ENCODE results near the gene BTBD1.
"Not testable (repeated sequence)": the region's sequence is repeated elsewhere in the genome, so short reads cannot be mapped to it uniquely, and the experiment has no call there.

The BTBD1 gene

DNA sequence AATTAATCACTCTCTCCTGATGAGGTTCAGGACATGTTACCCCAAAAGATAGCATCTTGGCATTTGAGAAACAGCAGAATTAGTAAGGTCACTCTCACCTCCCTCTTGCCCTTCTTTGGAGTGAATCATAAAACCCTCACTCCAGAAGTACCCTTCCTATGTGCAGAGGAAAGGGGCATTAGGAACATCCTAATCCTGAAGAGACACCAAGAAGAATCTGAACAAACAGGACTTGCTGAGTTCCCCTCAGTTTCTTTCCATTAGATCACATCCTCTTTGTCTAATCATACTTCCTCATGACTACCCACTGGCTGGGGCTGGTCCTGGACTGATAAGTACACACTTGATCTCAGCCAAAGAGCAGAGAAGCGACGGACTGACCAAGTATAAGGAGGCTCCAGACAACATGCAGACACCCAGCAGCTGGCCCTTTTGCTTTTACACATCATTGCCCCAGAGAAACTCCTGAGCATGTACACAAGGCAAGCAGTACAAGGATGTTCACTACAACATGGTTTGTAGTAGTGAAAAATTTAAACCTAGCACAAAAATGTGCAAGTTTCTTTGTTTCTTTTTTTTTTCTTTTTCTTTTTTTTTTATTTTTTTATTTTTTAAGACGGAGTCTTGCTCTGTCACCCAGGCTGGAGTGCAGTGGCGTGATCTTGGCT lies 25.4 kb upstream of the BTBD1 start:
- H2AFZ ChIP-seq (ENCODE audit: low read depth, low read length), result peak overlapping the region; percentile 53
- DNase-seq, result peak; percentile 67
- no peaks in the 10 kb centered on the region for H3K4me1 ChIP-seq (ENCODE audit: control insufficient read depth, insufficient read depth, low read depth, low read length)
- WGBS, result 63% methylated on average over 2 of the region's 4 CpGs
- no peak overlapping the region for H2AK5ac ChIP-seq (ENCODE audit: low read length, severe bottlenecking)
- no peak overlapping the region for H4K8ac ChIP-seq (ENCODE audit: low read length)
- H2BK12ac ChIP-seq (ENCODE audit: low read length in 2 of 2), result no peak overlapping the region
- no peak overlapping the region for H4K91ac ChIP-seq (ENCODE audit: low read length)
- no peak overlapping the region for H3K9ac ChIP-seq (ENCODE audit: low read length)
- no peak overlapping the region for H3K18ac ChIP-seq (ENCODE audit: low read depth in 1 of 2, low read length in 2 of 2)
- no peak overlapping the region for H3K4ac ChIP-seq (ENCODE audit: low read depth in 1 of 2, low read length in 2 of 2)
- H3K27me3 ChIP-seq (ENCODE audit: control insufficient read depth in 1 of 2, insufficient read depth in 1 of 2, low read length in 2 of 2), result peaks cover 12 to 15% of the 10 kb centered on the region in 2 experiments
- H3K23ac ChIP-seq (ENCODE audit: low read length in 2 of 2), result no peak overlapping the region
- H2BK5ac ChIP-seq (ENCODE audit: low read depth, low read length, poor library complexity, severe bottlenecking), result no peak overlapping the region
- no peak overlapping the region for H2BK15ac ChIP-seq (ENCODE audit: low read depth, poor library complexity, severe bottlenecking)
- H3K36me3 ChIP-seq (ENCODE audit: control insufficient read depth in 1 of 2, insufficient read depth in 2 of 2, low read depth in 1 of 2, low read length in 2 of 2), result no peaks in the 10 kb centered on the region
- peaks cover 1% of the 10 kb centered on the region for H3K9me3 ChIP-seq (ENCODE audit: control insufficient read depth, low read length)
- no peak overlapping the region for H3K4me3 ChIP-seq (ENCODE audit: insufficient read depth in 1 of 2, low read depth in 1 of 2, low read length in 2 of 2)
- H3K14ac ChIP-seq (ENCODE audit: low read length in 2 of 2), result no peak overlapping the region
- no peaks in the 10 kb centered on the region for H3K79me1 ChIP-seq (replicated peaks; ENCODE audit: low read length, poor library complexity, severe bottlenecking)
- H2BK120ac ChIP-seq (ENCODE audit: low read depth, low read length), result no peak overlapping the region
- no peak overlapping the region for H3K4me2 ChIP-seq (ENCODE audit: low read length, poor library complexity, severe bottlenecking)
- H3K27ac ChIP-seq (ENCODE audit: low read length, poor library complexity, severe bottlenecking), result no peak overlapping the region

DNA sequence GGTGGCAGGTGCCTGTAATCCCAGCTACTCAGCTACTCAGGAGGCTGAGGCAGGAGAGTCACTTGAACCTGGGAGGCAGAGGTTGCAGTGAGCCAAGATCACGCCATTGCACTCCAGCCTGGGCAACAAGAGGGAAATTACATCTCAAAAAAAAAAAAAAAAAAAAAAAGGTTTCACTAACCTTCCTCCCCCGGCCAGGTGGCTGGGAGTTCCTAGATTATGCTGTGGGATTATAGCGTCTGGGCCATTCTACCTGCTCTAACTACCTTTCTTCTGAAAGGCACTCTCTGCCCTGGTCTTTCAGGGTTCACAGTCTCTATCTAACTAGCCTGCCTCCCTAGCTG lies 24.9 kb upstream of the BTBD1 start:
- not testable (repeated sequence) for H2AK5ac ChIP-seq (ENCODE audit: low read length, severe bottlenecking); H3K27ac ChIP-seq (ENCODE audit: low read length, poor library complexity, severe bottlenecking); H3K4me2 ChIP-seq (ENCODE audit: low read length, poor library complexity, severe bottlenecking); DNase-seq; H3K9ac ChIP-seq (ENCODE audit: low read length); H3K9me3 ChIP-seq (ENCODE audit: control insufficient read depth, low read length); H3K4ac ChIP-seq (ENCODE audit: low read depth in 1 of 2, low read length in 2 of 2); H2BK15ac ChIP-seq (ENCODE audit: low read depth, poor library complexity, severe bottlenecking); H4K8ac ChIP-seq (ENCODE audit: low read length); H3K4me3 ChIP-seq (ENCODE audit: insufficient read depth in 1 of 2, low read depth in 1 of 2, low read length in 2 of 2); H3K14ac ChIP-seq (ENCODE audit: low read length in 2 of 2); H2BK120ac ChIP-seq (ENCODE audit: low read depth, low read length); H2BK5ac ChIP-seq (ENCODE audit: low read depth, low read length, poor library complexity, severe bottlenecking); H3K36me3 ChIP-seq (ENCODE audit: control insufficient read depth in 1 of 2, insufficient read depth in 2 of 2, low read depth in 1 of 2, low read length in 2 of 2); H3K18ac ChIP-seq (ENCODE audit: low read depth in 1 of 2, low read length in 2 of 2); H3K4me1 ChIP-seq (ENCODE audit: control insufficient read depth, insufficient read depth, low read depth, low read length); H3K23ac ChIP-seq (ENCODE audit: low read length in 2 of 2); H3K79me1 ChIP-seq (replicated peaks; ENCODE audit: low read length, poor library complexity, severe bottlenecking); H2BK12ac ChIP-seq (ENCODE audit: low read length in 2 of 2); H4K91ac ChIP-seq (ENCODE audit: low read length); H2AFZ ChIP-seq (ENCODE audit: low read depth, low read length)
- 98% methylated on average over 2 of the region's 3 CpGs for WGBS
- peaks cover 12% of the 10 kb centered on the region in 2 experiments for H3K27me3 ChIP-seq (ENCODE audit: control insufficient read depth in 1 of 2, insufficient read depth in 1 of 2, low read length in 2 of 2)

DNA sequence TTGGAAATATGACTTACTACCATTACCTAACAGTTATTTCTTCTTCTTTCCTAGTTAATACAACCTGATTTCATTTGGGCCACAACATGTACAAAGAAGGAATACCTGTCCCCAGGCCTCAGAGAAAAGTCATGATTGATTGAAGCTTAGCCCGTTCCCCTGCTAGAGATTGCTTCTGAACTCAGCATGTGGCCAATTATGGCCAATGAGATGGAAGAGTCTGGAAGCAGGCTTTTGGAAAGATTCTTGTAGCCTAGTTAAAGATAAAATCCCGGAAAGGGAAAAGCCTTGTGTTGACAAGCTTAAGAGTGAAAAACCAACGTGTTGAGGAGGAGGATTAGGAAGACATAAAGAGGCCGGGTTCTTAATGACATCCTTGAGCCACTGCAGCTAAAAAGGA lies 23.4 kb upstream of the BTBD1 start:
- Histone ChIP-seq H2AFZ (ENCODE audit: low read depth, low read length) (no peak overlapping the region), H3K14ac (ENCODE audit: low read length in 2 of 2) (no peak overlapping the region), H3K9ac (ENCODE audit: low read length) (no peak overlapping the region), H4K91ac (ENCODE audit: low read length) (no peak overlapping the region), H2BK120ac (ENCODE audit: low read depth, low read length) (no peak overlapping the region), H2AK5ac (ENCODE audit: low read length, severe bottlenecking) (no peak overlapping the region), H2BK12ac (ENCODE audit: low read length in 2 of 2) (no peak overlapping the region), H3K4me2 (ENCODE audit: low read length, poor library complexity, severe bottlenecking) (no peak overlapping the region), H2BK15ac (ENCODE audit: low read depth, poor library complexity, severe bottlenecking) (no peak overlapping the region), H2BK5ac (ENCODE audit: low read depth, low read length, poor library complexity, severe bottlenecking) (no peak overlapping the region), H3K23ac (ENCODE audit: low read length in 2 of 2) (no peak overlapping the region), H3K27ac (ENCODE audit: low read length, poor library complexity, severe bottlenecking) (no peak overlapping the region), H3K4ac (ENCODE audit: low read depth in 1 of 2, low read length in 2 of 2) (no peak overlapping the region), H3K18ac (ENCODE audit: low read depth in 1 of 2, low read length in 2 of 2) (no peak overlapping the region), H4K8ac (ENCODE audit: low read length) (no peak overlapping the region), H3K79me1 (replicated peaks; ENCODE audit: low read length, poor library complexity, severe bottlenecking) (no peaks in the 10 kb centered on the region), H3K4me1 (ENCODE audit: control insufficient read depth, insufficient read depth, low read depth, low read length) (no peaks in the 10 kb centered on the region), H3K4me3 (ENCODE audit: insufficient read depth in 1 of 2, low read depth in 1 of 2, low read length in 2 of 2) (no peak overlapping the region), H3K9me3 (ENCODE audit: control insufficient read depth, low read length) (no peaks in the 10 kb centered on the region), H3K27me3 (ENCODE audit: control insufficient read depth in 1 of 2, insufficient read depth in 1 of 2, low read length in 2 of 2) (peaks cover 12% of the 10 kb centered on the region in 2 experiments), H3K36me3 (ENCODE audit: control insufficient read depth in 1 of 2, insufficient read depth in 2 of 2, low read depth in 1 of 2, low read length in 2 of 2) (no peaks in the 10 kb centered on the region)
- WGBS, result 48% methylated on average over 4 of the region's 4 CpGs
- DNase-seq, result no peak

DNA sequence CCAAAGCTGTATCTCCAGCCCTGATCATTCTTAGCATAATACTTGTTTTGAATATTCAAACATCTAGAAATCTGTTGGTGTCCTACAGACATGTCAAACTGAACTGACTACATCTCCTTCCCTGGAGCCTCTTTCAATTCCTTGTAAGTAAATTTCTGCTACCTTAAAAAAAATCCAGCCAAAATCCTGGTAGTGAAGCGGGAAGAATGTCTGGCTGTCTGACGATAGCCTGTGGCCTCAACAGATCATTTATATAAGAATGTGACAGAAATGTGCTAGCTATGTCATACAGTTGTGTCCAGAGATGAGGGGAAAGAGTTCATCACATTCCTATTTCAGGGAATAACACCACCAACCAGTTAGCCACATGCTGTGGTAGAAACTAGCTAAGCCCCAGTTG lies 21.8 kb upstream of the BTBD1 start:
- Histone ChIP-seq H3K4me3 (ENCODE audit: insufficient read depth in 1 of 2, low read depth in 1 of 2, low read length in 2 of 2) (no peak overlapping the region), H3K9ac (ENCODE audit: low read length) (no peak overlapping the region), H2AK5ac (ENCODE audit: low read length, severe bottlenecking) (no peak overlapping the region), H4K91ac (ENCODE audit: low read length) (no peak overlapping the region), H3K27ac (ENCODE audit: low read length, poor library complexity, severe bottlenecking) (no peak overlapping the region), H3K27me3 (ENCODE audit: control insufficient read depth in 1 of 2, insufficient read depth in 1 of 2, low read length in 2 of 2) (peaks cover 7 to 15% of the 10 kb centered on the region in 2 experiments), H3K18ac (ENCODE audit: low read depth in 1 of 2, low read length in 2 of 2) (no peak overlapping the region), H3K36me3 (ENCODE audit: control insufficient read depth in 1 of 2, insufficient read depth in 2 of 2, low read depth in 1 of 2, low read length in 2 of 2) (no peaks in the 10 kb centered on the region), H3K79me1 (replicated peaks; ENCODE audit: low read length, poor library complexity, severe bottlenecking) (no peaks in the 10 kb centered on the region), H2AFZ (ENCODE audit: low read depth, low read length) (no peak overlapping the region), H3K4me1 (ENCODE audit: control insufficient read depth, insufficient read depth, low read depth, low read length) (no peaks in the 10 kb centered on the region), H4K8ac (ENCODE audit: low read length) (no peak overlapping the region), H3K23ac (ENCODE audit: low read length in 2 of 2) (no peak overlapping the region), H2BK5ac (ENCODE audit: low read depth, low read length, poor library complexity, severe bottlenecking) (no peak overlapping the region), H2BK15ac (ENCODE audit: low read depth, poor library complexity, severe bottlenecking) (no peak overlapping the region), H3K4ac (ENCODE audit: low read depth in 1 of 2, low read length in 2 of 2) (no peak overlapping the region), H2BK120ac (ENCODE audit: low read depth, low read length) (no peak overlapping the region), H2BK12ac (ENCODE audit: low read length in 2 of 2) (no peak overlapping the region), H3K14ac (ENCODE audit: low read length in 2 of 2) (no peak overlapping the region), H3K9me3 (ENCODE audit: control insufficient read depth, low read length) (no peaks in the 10 kb centered on the region), H3K4me2 (ENCODE audit: low read length, poor library complexity, severe bottlenecking) (no peak overlapping the region)
- DNase-seq, result no peak
- no CpG with 5 or more reads among the region's 2 CpGs for WGBS

Measured in mesenchymal stem cell (in vitro differentiated cells and primary cell).